HG03442 (cell line): Measurements from ENCODE around the gene NELFA.

ENCODE experiments used
- ATAC-seq: cut with Tn5 transposase; IDR thresholded peaks from one replicate; pipeline ENCODE4 v1.9.1; 2021; ENCODE audit warnings: mild to moderate bottlenecking, moderate library complexity; ENCODE audit not compliant: unreplicated experiment

Gene NELFA

DNA sequence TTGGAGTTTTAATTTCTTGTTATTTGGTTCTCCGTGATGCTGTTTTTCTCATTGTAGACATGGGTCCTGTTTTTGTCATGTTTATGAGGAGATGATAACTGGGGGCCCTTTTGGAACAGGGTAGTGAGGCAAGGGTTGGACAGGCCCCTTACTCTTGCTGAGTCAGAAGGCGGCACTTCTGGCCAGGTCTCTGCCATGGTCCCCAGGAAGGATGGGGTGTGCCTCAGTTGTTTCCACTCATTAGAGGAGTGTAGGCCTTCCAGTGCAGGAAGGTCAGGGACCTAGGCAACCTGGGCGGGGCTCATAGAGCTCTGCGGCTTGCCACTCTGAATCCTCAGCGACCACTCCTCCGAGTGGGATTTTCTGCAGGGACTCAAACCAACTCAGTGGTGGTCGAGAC is 68.2 kb downstream of the NELFA start:
- no peak for ATAC-seq

DNA sequence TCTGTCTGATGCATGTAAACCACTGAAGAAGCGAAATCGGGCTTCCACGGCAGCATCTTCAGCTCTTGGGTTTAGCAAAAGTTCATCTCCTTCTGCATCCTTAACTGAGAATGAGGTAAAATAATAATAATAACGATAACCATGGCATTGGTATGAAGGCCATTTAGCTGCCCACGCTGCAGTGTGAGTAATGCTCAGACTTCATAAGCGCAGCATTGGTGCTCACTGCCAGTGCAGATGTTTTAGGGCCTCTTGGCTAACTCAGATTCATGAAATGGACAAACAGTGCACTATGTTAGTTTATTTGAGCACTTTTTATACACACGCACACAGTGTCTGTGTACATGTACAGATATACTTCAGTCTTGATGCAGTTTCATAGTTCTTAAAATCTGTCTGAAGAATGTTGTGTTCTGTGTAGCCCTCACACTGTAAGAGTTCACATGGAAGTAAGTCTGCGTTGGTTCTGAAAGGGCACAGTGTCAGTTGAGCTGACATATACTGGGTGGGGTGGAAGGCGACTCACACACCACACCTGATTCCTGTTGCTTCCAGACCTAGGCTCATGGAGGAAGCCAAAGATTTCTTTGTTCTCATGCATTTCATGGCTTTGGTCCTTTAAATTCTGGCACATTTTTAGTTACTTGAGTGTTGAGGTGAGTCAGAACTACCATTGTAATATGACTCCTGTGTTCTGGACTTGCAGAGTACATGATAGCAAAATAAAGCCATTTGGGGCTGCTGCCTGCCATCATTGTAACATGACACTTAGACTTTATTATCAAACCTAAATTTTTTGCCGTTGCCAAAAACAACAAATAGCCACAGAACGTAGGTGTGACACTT is 68.9 kb downstream of the NELFA start:
- no peak for ATAC-seq

DNA sequence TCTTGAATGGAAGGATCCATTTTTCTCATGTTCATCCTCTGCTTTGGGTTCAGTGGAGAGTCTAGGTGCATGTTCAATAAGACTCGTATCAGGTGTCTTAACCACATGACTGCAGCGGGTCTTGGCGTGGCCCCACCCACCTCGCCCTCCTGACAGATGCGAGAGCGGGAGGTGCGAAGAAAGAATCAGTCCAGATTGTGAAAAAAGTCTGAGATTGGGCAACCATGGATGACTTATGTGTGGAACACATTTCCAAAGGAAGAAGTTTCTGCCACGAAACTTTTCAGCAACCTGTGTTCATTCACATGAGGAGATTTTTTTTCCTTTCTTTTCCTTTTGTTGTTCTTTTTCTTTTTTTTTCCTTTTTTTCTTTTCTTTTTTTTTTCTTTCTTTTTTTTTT is 70.7 kb downstream of the NELFA start:
- no peak for ATAC-seq

DNA sequence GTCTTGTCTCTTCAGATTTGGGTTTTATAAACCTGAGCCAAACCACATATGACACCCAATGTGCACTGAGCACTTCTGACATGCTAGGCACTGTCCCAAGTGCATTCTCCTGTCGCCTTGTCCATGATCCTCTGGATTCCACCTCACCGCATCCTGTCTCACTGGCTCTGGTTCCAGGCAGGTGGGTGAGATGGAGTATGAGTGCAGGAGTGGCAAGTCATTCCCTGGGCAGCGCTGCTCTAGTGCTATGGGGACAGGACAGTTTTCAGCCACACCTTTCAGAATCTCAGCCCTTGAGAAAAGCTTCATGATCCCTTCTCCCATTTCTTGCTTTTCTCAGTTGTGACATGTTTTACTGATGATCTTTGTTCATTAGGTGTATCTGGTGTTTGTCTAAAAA is 71.2 kb downstream of the NELFA start:
- no peak for ATAC-seq

DNA sequence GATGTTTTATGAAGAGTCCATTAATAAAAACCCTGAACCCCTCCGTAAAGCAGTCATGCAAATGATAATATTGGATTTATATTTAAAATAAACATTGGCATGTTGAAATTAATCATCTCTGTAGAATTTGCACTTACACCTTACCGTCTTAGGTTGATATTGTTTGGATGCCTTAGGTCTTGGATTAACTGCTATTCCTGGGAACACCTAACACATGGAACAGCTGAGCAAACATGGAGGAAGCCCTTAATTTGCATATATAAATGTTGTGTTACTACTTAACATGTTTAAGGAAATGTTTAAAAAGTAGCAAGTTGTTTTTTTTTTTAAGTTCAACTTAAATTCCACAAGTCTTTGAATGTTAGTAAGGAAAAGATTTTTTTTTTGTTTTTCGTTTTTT is 75.1 kb downstream of the NELFA start:
- ATAC-seq, result no peak

DNA sequence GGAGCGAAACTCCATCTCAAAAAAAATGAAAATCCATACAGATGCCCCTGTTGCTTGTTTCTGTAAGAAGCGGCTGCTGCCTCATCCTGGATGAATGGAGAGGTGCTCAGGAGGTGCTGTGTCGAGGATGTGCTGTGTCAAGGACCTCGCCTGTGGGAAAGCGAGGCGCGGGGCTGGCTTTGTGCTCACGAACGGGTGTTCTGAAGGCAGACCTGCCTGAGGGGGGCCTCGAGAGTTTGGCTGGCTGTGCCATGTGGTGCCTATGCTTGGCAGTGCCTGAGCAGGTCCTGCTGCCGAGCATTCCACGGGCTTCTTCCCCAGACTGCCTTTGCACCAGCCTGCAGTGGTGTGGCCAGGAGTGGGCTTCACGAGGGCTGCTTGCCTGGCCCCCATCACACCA is 76.0 kb downstream of the NELFA start:
- no peak for ATAC-seq
